ENCODE results near the gene NBL1.
A peak's percentile ranks its signal among the peaks of the same experiment; 100 is the strongest.

NBL1 gene

DNA sequence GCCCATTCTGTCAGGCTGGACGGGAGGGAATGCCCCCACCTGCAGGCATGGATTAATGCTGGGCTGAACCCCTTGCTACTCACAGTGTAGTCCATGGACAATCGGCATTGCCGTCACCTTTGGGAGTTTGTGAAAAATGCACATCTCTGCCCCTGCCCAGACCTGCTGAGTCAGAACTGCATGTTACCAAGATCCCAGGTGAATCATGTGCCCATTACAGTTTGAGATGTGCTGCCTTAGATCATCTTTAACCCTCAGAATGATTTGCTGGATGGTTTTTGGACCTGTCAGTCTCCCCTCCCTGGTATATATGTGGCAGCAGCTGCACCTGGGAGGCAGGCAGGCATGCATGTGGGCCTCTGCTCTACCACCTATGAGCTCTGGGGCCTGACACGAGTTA lies 35.6 kb downstream of the NBL1 start:
- DNase-seq (ENCODE audit: low spot score), result no peak
- POLR2A ChIA-PET (ENCODE audit: low non-redundant PET), result interaction anchor here (0.5 kb wide), 1 partner anchor 29 kb away, joined by 3 read pairs; no protein-coding TSS in a partner anchor
- TF ChIP-seq, protein P1, sequence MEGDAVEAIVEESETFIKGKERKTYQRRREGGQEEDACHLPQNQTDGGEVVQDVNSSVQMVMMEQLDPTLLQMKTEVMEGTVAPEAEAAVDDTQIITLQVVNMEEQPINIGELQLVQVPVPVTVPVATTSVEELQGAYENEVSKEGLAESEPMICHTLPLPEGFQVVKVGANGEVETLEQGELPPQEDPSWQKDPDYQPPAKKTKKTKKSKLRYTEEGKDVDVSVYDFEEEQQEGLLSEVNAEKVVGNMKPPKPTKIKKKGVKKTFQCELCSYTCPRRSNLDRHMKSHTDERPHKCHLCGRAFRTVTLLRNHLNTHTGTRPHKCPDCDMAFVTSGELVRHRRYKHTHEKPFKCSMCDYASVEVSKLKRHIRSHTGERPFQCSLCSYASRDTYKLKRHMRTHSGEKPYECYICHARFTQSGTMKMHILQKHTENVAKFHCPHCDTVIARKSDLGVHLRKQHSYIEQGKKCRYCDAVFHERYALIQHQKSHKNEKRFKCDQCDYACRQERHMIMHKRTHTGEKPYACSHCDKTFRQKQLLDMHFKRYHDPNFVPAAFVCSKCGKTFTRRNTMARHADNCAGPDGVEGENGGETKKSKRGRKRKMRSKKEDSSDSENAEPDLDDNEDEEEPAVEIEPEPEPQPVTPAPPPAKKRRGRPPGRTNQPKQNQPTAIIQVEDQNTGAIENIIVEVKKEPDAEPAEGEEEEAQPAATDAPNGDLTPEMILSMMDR (conservative IDR thresholded peaks at IDR 0.05; ENCODE audit: low read depth), result no peak
- H3K27ac ChIP-seq, result no peak overlapping the region
- CTCF ChIA-PET, result no interaction called here

DNA sequence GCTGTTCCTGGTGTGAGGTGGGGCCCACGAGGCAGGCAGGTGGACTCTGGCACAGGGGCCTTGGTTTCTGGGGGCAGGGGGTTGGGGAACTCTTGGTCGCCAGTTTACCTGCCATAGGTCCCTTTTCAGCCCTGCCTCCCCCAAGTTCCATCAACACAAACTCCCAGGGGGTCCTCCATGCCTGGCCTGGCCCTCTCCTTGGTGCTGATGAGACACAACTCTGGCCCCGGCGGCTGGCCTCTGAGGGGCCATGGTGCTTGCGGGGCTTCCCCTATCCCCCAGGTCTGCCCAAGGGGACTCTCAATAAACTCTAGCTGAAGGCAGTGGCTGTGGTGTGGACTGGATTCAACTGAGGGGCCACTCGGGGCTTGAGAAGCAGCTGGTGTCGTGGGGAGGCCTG lies 36.5 kb downstream of the NBL1 start:
- CTCF ChIA-PET, result interaction anchor here (0.7 kb wide), 1 partner anchor 813 kb away, joined by 6 read pairs; no protein-coding TSS in a partner anchor
- POLR2A ChIA-PET (ENCODE audit: low non-redundant PET), result interaction anchor here (0.6 to 0.7 kb wide), 2 partner anchors 50 to 193 kb away, joined by 3 to 8 read pairs; no protein-coding TSS in a partner anchor
- TF ChIP-seq, protein P1 (conservative IDR thresholded peaks at IDR 0.05; ENCODE audit: low read depth), result no peak
- no peak overlapping the region for H3K27ac ChIP-seq
- no peak for DNase-seq (ENCODE audit: low spot score)

DNA sequence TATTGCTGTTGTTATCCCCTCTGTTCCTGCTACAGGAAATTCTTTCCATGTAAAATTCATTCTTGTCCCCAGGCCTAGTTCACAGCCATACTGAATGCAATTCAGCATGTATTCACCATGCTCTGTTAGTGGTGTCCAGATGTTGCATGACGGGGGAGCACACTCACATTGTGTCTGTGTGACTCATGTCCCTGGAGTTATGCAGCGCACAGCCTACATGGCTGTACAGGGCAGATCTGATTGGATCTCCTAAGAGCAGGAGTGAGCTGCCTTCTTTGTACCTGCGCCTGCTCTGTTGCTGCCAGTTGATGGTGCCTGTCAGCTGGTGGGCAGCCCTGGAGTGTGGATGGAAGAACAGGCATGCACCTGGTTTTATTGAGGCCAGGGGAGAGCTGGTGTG lies 38.1 kb downstream of the NBL1 start:
- H3K27ac ChIP-seq, result no peak overlapping the region
- TF ChIP-seq, protein P1 (conservative IDR thresholded peaks at IDR 0.05; ENCODE audit: low read depth), result no peak
- ChIA-PET CTCF (interaction anchor here (0.6 to 1.3 kb wide), 2 partner anchors 20 to 811 kb away, joined by 5 to 6 read pairs; no protein-coding TSS in a partner anchor), POLR2A (ENCODE audit: low non-redundant PET) (no interaction called here)
- DNase-seq (ENCODE audit: low spot score), result peak; percentile 69

- no peak overlapping the region for H3K27ac ChIP-seq
- TF ChIP-seq, protein P1 (conservative IDR thresholded peaks at IDR 0.05; ENCODE audit: low read depth), result no peak
- no peak for DNase-seq (ENCODE audit: low spot score)
- ChIA-PET POLR2A (ENCODE audit: low non-redundant PET) (interaction anchor here (0.6 kb wide), 1 partner anchor 14 kb away, joined by 3 read pairs; no protein-coding TSS in a partner anchor), CTCF (interaction anchor here (0.5 kb wide), 1 partner anchor 157 kb away, joined by 3 read pairs; no protein-coding TSS in a partner anchor)
Observed at GRCh38 chr1:19682901-19683300, 38.8 kb downstream of the NBL1 start.

DNA sequence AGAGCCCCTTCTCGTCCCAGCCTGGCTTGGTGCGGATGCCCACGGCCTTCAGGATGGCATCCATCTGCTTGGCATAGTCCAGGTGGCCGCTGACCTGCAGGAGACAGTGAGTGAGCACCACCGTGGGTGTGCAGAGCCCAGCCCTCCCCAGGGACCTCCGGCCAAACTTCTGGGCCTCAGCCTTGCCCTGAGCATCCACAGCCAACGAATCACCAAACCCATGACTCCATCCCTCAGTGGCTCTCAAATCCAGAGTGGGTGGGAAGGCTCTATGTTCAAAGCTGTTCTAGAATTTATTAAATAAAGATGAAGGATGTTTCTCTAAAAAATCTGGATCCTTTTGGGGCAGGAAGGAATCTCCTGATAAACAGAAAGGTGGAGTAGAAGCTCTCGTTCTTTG lies 39.2 kb downstream of the NBL1 start:
- ChIA-PET CTCF (interaction anchor here (0.5 to 0.6 kb wide), 2 partner anchors 28 to 157 kb away, joined by 3 to 4 read pairs; no protein-coding TSS in a partner anchor), POLR2A (ENCODE audit: low non-redundant PET) (interaction anchor here (0.6 kb wide), 2 partner anchors 15 to 22 kb away, joined by 3 read pairs; no protein-coding TSS in a partner anchor)
- TF ChIP-seq, protein P1 (conservative IDR thresholded peaks at IDR 0.05; ENCODE audit: low read depth), result no peak
- no peak for DNase-seq (ENCODE audit: low spot score)
- H3K27ac ChIP-seq, result no peak overlapping the region

- no peak overlapping the region for H3K27ac ChIP-seq
- POLR2A ChIA-PET (ENCODE audit: low non-redundant PET), result no interaction called here
- CTCF ChIA-PET, result interaction anchor here (0.6 kb wide), 1 partner anchor 23 kb away, joined by 4 read pairs; no protein-coding TSS in a partner anchor
- TF ChIP-seq, protein P1 (conservative IDR thresholded peaks at IDR 0.05; ENCODE audit: low read depth), result no peak
- no peak for DNase-seq (ENCODE audit: low spot score)
Observed at GRCh38 chr1:19684677-19685076, 40.6 kb downstream of the NBL1 start.
